ENCODE data around the gene TMEM250. TPM values are rescaled to one million over a fixed set of nuclear protein-coding genes. Genes with fewer than 3 reads are reported as not detected.

TMEM250 gene
- total RNA-seq, 4 donors from 2014 or later, result 28.7 to 66.1 (median 45.3) TPM

DNA sequence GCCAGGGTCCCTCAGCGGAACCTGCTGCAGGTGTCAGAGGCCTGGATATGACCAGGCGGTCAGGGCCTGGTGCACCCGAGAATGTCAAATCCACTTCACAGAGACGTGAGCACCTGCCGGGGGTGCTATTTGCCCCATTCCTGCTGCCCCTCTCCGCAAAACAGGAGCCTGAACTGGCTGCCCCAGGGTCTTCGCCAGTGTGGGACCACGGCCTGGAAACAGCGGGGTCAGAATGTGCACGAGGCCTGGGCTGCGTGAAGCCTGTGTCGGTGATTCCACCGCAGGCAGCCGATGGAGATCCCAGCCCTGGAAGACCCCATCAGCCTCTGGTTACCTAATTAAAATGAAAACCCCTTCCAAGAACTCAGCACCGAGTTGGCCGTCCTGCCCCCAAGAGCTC lies 41.2 kb upstream of the TMEM250 start:
- no peak overlapping the region for H3K27ac ChIP-seq
- peaks cover 72% of the 10 kb centered on the region for H3K27me3 ChIP-seq
- no peak for ATAC-seq
- H3K36me3 ChIP-seq, result no peaks in the 10 kb centered on the region
- 82% methylated on average over 5 of the region's 16 CpGs; no CpG with 5 or more reads in 1 of the 2 donors for WGBS, 2 donors (ENCODE audit: low coverage in 1 of 2)
- TF ChIP-seq, protein P1, sequence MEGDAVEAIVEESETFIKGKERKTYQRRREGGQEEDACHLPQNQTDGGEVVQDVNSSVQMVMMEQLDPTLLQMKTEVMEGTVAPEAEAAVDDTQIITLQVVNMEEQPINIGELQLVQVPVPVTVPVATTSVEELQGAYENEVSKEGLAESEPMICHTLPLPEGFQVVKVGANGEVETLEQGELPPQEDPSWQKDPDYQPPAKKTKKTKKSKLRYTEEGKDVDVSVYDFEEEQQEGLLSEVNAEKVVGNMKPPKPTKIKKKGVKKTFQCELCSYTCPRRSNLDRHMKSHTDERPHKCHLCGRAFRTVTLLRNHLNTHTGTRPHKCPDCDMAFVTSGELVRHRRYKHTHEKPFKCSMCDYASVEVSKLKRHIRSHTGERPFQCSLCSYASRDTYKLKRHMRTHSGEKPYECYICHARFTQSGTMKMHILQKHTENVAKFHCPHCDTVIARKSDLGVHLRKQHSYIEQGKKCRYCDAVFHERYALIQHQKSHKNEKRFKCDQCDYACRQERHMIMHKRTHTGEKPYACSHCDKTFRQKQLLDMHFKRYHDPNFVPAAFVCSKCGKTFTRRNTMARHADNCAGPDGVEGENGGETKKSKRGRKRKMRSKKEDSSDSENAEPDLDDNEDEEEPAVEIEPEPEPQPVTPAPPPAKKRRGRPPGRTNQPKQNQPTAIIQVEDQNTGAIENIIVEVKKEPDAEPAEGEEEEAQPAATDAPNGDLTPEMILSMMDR (IDR thresholded peaks at IDR 0.05), result no peak
- TF ChIP-seq EP300 (IDR thresholded peaks at IDR 0.05) (no peak), POLR2AphosphoS5 (IDR thresholded peaks at IDR 0.05) (no peak), POLR2A (IDR thresholded peaks at IDR 0.05) (no peak)
- H3K4me1 ChIP-seq, result no peaks in the 10 kb centered on the region
- H3K9me3 ChIP-seq, result peaks cover 0 to 13% (median 0%) of the 10 kb centered on the region in 3 donors
- no peak overlapping the region for H3K4me3 ChIP-seq

DNA sequence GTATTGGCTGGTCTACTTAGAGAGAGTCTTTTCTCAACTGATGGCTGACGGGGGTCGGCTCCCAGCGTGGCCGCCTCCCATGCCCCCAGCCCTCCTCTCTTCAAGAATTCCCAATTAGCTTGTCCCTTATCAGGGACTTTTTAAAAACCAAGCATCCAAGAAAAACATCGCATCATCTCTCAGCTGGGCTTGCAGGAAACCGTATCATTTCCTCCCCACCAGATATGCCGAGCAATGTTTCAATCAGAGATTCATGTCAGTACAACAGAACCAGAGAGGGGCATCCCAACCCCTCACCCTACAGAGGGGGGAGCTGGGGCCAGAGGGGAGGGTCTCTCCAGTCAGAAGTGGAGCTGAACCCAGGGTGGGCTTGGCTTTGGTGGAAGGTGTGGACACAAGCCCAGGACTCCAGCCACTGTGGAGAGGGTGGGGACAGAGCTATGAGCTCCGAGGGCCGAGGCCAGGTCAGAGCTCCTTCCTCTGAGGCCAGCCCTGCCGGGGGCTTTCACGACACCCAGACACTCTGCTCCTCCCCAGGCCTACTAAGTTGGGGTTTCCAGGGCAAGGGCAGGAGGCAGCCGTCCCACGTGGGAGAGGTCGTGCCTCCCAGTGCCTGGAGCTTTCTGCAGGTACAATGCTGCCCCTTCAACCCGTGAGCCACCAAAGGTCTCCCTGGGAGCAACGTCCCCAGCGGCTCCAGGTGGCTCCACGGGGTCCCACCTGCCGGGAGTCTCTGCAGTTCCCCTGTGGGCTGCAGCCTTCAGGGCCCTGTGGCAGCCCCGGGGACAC lies 39.0 kb upstream of the TMEM250 start:
- Histone ChIP-seq H3K4me3 (no peak overlapping the region), H3K4me1 (no peaks in the 10 kb centered on the region), H3K36me3 (no peaks in the 10 kb centered on the region), H3K9me3 (no peaks in the 10 kb centered on the region), H3K27ac (no peak overlapping the region), H3K27me3 (peaks cover 77% of the 10 kb centered on the region)
- ATAC-seq, result no peak
- WGBS, 2 donors (ENCODE audit: low coverage in 1 of 2), result 39 to 51% methylated on average over 7 to 8 of the region's 20 CpGs
- TF ChIP-seq, protein P1 (IDR thresholded peaks at IDR 0.05), result no peak
- TF ChIP-seq POLR2A (IDR thresholded peaks at IDR 0.05), result no peak
- no peak for TF ChIP-seq EP300 (IDR thresholded peaks at IDR 0.05)
- TF ChIP-seq POLR2AphosphoS5 (IDR thresholded peaks at IDR 0.05), result no peak

DNA sequence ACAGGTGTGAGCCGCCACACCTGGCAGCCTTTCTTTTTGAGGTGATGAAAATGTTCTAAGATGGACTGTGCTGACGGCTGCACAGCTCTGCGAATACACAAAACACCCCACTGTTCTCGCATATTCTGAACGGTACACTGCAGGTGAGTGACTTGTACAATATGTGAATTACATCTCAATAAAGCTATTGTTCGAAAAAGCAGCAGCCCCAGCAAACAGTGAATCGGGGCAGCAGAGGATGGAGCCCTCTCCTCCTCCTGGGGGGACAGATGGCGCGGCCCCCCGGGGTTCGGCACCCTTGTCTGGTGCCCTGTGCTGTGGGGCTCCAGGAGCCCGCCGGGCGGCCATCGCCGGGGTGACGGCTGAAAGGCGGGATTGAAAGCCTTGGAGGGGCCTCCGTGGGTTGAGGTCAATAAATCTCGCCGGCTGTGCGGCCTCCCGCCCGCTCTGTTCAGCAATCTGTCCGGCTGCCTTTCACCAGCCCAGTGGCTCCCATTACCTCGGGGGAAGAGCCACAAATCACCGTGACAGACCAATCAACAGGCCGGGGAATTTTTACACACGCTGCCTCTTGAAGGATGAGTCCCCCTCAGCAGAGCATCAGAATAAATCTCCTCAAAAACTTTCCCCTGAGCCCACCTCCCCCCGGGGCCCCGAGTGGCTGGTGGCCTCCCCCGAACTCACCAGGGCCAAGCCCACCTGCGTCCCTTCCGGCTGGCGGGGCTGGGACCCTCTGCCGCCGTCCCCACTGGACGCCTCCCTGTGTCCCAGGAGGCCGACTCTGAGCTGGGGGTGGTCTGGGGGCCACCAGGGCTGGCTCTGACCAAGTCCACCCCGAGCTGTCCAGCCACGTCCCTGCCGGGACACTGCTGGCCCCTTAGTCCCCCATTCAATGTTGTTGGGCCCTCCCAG lies 37.8 kb upstream of the TMEM250 start:
- H3K4me1 ChIP-seq, result no peaks in the 10 kb centered on the region
- H3K27me3 ChIP-seq, result peaks cover 69% of the 10 kb centered on the region
- 23 to 40% methylated on average over 1 to 12 of the region's 42 CpGs for WGBS, 2 donors (ENCODE audit: low coverage in 1 of 2)
- no peaks in the 10 kb centered on the region for H3K36me3 ChIP-seq
- H3K4me3 ChIP-seq, result no peak overlapping the region
- TF ChIP-seq POLR2AphosphoS5 (IDR thresholded peaks at IDR 0.05), result no peak
- TF ChIP-seq, protein P1 (IDR thresholded peaks at IDR 0.05), result no peak
- no peak for TF ChIP-seq POLR2A (IDR thresholded peaks at IDR 0.05)
- TF ChIP-seq EP300 (IDR thresholded peaks at IDR 0.05), result no peak
- H3K27ac ChIP-seq, result no peak overlapping the region
- H3K9me3 ChIP-seq, result no peaks in the 10 kb centered on the region
- ATAC-seq, result no peak

DNA sequence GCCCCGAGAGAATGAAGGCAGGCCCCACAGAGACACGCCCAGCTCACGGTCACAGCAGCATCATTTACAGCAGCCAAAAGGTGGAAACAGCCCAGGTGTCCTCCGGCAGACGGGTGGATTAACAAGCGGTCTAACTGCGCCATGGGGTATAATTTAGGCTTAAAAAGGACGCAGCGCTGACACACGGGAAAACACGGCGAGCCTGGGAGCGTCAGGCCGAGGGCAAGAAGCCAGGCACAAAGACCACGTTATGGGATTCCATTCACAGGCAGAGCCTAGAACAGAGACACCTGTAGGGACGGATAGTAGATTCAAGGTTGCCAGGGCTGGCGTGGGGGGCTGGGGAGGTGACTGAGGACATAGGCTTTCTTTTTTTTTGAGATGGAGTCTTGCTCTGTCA lies 36.9 kb upstream of the TMEM250 start:
- peaks cover 61% of the 10 kb centered on the region for H3K27me3 ChIP-seq
- 85 to 92% methylated on average over 4 to 9 of the region's 17 CpGs for WGBS, 2 donors (ENCODE audit: low coverage in 1 of 2)
- no peak for ATAC-seq
- no peaks in the 10 kb centered on the region for H3K4me1 ChIP-seq
- H3K9me3 ChIP-seq, result no peaks in the 10 kb centered on the region
- H3K4me3 ChIP-seq, result no peak overlapping the region
- no peak overlapping the region for H3K27ac ChIP-seq
- TF ChIP-seq POLR2A (IDR thresholded peaks at IDR 0.05) (no peak), EP300 (IDR thresholded peaks at IDR 0.05) (no peak), POLR2AphosphoS5 (IDR thresholded peaks at IDR 0.05) (no peak)
- TF ChIP-seq, protein P1 (IDR thresholded peaks at IDR 0.05), result no peak
- H3K36me3 ChIP-seq, result no peaks in the 10 kb centered on the region

Data from gastroesophageal sphincter (tissue), 4 donors.